GM18520 (cell line): ENCODE data around the gene ALPL.

ENCODE experiments used
- ATAC-seq: cut with Tn5 transposase; IDR thresholded peaks from one replicate; pipeline ENCODE4 v1.9.1; 2021; ENCODE audit not compliant: unreplicated experiment

The ALPL gene

DNA sequence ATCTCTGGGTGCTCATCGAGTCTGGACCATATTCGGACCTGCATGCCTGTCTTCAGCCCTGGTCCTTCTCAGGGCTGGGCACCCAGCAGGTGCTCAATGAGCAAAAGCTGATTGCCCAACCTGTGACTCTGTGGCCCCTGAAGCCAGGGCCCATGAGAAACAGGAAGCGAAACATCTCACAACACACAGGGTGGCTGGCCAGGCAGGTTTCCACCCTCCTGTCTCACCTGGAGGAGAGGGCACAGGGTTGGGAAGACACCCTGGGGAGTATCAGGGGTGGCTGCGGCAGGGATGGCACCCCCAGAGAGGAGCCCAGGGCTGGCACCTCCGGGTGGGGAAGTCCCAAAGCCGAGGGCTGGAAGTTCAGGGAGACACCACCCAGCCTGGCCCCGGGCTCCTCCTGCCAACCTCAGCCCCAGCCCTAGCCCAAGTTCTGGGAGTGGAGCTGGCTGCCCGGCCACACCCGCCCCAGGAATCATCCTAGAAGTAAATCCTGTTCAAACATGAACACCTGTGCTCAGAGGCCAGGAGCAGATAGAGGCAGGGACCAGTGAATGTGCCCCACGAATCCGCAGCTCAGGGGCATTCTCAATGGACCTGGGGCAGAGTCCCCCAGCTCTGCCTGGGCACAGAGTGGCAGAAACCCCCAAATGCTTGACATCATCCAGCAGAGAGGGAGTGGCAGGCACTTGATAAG is 105.3 kb downstream of the ALPL start:
- no peak for ATAC-seq

GRCh38 chr1:21616372-21616771 is 107.1 kb downstream of the ALPL start:
- no peak for ATAC-seq

GRCh38 chr1:21617126-21617738 is 108.0 kb downstream of the ALPL start:
- no peak for ATAC-seq

DNA sequence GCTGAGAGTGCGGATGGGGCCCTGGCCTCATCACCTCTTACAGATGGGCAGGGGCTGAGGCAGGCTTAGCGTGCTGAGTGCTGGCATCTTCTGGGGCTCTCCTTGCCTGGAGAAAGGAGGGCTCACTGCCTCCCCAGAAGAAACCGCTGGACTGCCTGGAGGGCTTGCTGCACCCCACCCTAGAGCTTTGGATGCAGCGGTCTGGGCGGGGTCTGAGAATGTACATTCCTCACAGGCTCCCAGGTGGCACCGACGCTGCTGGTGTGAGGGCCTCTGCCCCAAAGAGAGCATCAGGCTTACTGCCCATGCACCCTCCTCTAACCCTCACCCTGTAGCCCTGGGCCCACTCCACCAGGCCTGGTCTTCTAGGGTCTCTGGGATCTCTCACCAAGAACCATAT is 108.8 kb downstream of the ALPL start:
- no peak for ATAC-seq

DNA sequence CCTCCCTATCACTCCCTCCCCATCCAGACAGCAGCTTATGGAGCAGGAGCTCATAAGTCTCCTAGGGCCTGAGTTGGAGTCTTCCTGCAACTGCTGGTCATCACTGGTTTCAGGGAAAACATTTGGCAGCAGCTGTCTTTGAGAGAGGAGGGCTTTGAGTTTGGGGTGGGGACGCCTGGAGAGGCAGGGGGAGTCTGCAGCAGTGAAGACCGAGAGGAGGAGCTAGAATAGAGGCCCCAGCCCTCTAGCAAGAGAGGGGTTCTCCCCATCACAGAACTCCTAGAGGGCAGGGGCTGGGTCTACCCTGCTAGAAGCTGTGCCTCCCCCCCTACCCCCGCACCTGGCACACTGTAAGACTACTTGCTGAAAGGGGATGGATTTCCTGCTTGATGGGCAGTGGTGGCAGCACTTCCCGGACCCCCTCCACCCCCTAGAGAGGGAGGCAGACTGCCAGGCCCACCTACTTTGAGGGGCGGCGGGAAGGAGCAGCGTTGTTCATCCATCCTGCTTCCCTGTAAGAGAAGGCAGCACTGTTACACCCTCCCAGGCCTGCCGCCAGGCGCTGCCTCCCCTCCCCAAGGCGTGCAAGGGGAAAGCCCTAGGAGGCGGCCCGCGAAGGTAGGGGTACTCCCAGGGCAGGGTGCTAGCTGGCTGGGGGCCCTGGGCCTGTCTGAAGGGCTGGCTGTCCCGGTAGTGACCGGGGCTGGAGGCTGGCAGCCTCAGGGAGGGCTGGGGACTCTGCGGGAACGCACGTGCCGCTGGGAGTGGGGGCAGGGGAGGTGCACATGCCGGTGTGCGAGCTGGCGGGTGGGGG is 109.5 kb downstream of the ALPL start:
- no peak for ATAC-seq

GRCh38 chr1:21619375-21619947 is 110.2 kb downstream of the ALPL start:
- ATAC-seq = no peak

DNA sequence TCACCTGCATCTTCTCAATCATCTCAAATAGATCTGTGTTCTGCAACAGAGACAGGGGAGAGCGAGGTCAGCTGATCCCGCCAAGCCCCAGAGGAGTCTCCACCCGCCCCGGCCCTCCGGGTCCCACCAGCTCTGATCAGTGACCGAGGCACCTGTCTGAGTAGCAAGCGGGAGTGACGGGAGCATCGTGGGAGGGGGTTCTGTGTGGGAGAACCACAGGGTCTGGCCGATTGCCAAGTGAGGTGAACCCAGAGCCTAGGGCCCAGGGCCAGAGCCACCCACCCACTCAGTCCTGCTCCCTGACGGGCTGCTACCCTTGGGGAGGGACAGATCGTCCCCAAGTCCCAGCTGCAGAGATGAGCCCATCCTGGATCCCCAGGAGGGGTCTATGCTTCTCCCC is 110.8 kb downstream of the ALPL start:
- ATAC-seq = no peak

DNA sequence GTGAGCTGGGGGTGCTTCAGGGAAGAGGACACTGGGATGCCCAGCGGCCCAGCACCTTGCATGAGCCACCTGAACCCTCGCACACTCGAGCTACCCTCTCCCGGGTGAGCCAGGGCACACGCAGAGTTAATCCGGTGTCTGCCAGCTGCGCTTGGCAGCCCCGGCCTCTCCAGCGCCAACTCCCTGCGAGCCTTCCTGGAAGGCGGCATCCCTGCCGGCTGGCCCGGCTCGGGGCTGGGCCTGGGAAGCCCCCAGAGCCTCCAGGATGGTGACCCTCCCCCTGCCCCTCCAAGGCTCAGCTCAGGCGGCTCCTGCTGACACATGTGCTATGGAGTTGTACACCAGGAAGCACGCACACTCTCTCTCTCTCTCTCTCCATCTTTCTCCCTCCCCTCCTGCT is 111.3 kb downstream of the ALPL start:
- no peak for ATAC-seq

- no peak for ATAC-seq
Measured at GRCh38 chr1:21621051-21621450, 111.8 kb downstream of the ALPL start.

GRCh38 chr1:21621761-21622436 is 112.7 kb downstream of the ALPL start:
- ATAC-seq = no peak

GRCh38 chr1:21622466-21623315 is 113.5 kb downstream of the ALPL start:
- no peak for ATAC-seq

DNA sequence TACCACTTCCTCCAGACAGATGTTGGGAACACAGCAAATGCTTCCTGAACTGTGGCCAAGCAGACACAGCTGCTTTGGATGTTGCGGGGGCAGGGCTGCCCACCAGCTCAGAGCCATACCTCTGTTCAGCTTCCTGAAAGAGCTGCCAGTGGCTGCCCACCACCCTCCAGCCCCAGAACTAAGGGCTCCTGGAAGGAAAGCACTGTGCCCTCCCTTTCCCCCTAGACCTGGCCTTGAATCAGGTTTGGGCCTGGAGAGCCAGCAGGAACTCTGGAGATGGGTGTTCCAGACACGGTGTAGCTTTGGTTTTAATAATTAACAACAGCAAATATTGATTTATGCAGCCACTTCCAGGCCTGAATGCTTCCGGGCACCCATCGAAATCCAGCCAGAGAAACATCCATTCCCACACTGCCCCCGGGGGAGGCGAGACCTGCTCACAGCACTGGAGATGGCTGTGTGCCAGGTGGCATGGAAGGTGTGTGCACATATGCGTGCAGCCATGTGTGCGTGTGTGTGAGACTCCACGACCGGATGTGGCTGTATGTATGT is 114.3 kb downstream of the ALPL start:
- ATAC-seq = no peak

- ATAC-seq = no peak
Measured at GRCh38 chr1:21624571-21625389, 115.6 kb downstream of the ALPL start.

DNA sequence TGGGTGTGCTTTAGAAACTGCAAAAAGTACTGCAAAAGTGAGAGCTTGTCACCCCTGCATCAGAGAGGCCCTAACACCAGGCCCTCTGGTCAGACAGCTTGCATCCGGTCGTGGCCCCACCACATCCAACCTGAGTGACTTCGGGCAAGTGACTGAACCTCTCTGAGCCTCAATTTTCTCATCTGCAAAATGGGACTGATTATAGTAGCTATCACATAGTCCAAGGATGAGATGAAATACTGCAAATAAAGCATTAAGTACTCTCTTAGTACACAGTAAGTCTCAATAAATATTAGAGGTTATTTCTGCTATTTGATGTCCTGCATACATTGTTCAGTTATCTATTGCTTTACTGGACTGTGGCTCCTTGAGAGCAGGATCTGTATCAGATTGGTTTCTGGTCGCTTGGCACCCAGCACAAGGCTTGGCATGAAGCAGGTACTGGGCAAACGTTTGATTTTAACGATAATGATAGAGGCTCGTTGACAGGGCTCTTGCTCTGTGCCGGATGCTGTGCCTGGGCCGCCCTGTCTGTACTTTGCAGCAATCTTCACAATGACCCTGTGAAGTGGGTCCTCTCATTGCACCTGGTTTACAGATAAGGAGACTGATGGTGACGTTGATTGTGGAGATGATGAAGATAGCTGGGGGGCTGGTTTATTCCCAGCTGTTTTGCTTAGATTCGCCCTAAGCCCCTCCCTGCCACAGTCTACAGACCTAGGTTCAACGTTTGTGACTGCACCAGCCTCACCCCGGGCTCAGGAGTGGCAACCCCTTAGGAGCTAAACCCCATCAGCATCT is 116.4 kb downstream of the ALPL start:
- no peak for ATAC-seq

- ATAC-seq = no peak
Measured at GRCh38 chr1:21626921-21627339, 117.7 kb downstream of the ALPL start.
